CMK (cell line): ENCODE results near the gene TRIM71.
"Not testable (repeated sequence)": the region's sequence is repeated elsewhere in the genome, so short reads cannot be mapped to it uniquely, and the experiment has no call there.

Experiments
- DNase-seq: peaks from one replicate; pipeline ENCODE4 v3.0.0-alpha.2; 2010; ENCODE audit warnings: low read depth

Gene TRIM71

DNA sequence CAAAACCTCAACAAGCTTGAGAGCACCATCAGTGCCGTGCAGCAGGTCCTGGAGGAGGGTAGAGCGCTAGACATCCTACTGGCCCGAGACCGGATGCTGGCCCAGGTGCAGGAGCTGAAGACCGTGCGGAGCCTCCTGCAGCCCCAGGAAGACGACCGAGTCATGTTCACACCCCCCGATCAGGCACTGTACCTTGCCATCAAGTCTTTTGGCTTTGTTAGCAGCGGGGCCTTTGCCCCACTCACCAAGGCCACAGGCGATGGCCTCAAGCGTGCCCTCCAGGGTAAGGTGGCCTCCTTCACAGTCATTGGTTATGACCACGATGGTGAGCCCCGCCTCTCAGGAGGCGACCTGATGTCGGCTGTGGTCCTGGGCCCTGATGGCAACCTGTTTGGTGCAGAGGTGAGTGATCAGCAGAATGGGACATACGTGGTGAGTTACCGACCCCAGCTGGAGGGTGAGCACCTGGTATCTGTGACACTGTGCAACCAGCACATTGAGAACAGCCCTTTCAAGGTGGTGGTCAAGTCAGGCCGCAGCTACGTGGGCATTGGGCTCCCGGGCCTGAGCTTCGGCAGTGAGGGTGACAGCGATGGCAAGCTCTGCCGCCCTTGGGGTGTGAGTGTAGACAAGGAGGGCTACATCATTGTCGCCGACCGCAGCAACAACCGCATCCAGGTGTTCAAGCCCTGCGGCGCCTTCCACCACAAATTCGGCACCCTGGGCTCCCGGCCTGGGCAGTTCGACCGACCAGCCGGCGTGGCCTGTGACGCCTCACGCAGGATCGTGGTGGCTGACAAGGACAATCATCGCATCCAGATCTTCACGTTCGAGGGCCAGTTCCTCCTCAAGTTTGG is 72.9 kb downstream of the TRIM71 start:
- DNase-seq = no peak

DNA sequence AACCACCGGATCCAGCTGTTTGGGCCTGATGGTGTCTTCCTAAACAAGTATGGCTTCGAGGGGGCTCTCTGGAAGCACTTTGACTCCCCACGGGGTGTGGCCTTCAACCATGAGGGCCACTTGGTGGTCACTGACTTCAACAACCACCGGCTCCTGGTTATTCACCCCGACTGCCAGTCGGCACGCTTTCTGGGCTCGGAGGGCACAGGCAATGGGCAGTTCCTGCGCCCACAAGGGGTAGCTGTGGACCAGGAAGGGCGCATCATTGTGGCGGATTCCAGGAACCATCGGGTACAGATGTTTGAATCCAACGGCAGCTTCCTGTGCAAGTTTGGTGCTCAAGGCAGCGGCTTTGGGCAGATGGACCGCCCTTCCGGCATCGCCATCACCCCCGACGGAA is 73.6 kb downstream of the TRIM71 start:
- DNase-seq = no peak

DNA sequence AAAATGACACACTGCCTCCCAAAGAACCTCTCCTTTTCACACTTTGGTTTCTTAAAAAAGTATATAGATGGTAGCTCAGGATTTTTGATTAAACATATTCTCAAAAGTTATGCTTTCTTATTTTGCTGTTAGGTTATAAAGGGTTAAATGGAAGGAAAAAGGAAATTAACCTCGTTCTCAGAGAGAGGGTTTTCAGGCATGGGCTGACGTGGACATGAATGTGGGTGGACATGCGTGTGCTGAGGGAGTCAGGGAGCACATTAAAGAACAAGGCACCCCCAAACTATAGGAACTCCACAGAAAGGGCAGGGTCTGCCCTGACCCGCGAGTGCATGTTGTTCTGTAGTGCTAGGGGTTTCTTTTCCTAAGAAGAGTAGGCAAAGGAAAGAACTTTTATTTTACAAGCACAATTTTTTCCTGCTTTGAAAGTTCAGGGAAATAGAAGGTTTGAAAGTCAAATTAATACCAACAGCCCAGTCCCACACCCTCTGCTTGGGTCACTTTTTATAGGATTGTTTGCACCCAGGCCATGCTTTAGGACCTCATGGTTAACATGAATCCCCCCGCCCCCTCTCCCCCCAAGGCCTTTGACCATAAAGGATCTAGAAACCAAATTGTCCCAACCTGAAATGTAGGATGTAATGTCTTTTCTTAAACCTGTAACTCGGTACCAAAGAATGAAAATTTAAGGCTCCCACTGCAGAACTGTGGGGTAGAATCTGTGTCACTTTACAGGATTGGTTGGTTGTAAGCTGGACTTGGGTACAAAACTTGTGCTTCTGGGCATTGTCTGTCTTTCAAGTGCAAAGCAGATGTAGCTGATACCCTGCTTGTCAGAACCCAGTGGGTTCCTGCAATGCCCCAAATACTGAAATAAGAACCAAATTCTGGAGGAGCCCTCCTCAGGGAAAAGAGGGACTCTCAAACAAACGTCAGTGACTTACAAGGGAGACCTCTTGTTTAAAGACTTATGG is 75.1 kb downstream of the TRIM71 start:
- no peak for DNase-seq

DNA sequence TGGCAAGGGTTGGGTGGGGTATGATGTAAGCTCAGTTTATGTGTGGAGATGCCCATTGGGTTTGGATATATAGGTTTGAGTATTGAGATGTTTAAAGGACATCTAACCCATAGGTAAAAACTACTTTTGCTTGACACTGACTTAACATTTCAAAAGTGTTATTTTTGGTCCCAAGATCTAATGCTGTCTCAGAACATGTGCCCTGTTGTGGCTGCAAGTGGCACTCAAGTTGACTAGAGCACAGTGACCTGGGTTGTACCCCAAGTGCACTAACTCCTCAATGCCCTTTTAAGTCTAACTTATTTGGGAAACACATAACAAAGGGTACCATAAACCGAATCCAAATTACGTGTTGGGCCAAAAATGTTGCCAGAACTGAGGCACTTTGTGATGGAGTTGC is 77.2 kb downstream of the TRIM71 start:
- no peak for DNase-seq

DNA sequence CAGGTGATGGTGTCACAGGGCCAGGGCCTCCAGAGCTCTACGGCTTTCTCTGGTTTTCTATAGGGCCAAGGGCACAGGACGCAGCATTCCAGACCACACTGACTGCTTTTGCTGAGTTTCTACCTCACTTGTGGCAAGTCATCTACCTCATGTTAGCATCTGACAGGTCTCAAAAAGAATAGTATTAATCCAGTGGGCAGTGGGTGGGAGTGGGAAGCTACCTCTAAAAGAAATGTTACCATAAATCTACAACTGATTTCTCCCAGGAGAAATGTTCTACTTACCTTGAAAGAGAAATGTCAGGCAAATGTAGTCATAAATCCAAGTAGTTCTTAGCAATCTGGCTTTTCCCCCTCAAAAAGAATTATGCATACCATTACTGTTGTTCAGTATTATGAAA is 77.9 kb downstream of the TRIM71 start:
- DNase-seq = no peak

DNA sequence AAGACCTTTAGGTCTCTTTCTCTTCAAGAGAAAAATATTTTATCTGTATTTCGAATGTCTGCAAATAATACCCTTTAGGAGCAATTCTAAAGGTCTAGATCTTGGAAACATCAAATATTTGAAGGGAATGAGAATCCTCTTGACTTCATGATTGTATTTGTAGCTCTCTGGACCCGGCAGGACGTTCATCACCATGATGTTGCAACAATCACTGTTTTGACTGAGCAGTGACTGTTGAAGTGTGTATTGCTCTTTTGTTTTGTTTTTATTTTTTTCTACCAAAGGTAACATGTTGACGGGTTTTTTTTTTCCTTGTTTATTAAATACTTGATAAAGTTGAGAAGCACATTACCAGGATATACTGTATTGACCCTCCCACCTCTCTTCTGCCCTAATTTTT is 78.3 kb downstream of the TRIM71 start:
- DNase-seq = no peak

DNA sequence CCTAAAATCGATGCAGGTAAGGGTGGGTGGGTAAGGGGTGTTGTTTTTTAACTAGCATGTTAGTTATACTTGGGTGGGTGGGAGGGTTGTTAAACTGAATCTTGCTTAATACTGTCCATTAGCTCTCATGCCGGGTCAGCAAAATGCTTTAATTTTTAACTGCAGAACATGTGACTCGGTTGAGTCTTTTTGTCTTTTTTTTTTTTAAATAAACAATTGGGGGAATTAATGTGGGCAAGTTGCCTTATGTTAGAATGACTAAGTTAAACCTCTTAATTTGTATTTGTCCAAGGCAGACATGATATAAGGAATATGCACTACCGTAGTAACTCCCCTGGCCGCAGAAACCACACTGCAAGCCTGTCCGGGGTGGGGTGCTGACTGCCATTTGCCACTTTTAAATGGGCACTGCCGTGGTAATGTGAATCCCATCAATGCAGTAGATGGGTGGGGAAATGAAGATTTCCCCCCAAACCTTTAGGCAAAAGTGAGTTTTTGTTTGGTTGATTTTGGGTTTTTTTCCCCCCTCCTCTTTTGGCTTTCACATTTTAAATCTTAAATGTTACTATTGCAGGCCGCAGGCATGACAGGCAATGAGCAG is 79.3 kb downstream of the TRIM71 start:
- no peak for DNase-seq

DNA sequence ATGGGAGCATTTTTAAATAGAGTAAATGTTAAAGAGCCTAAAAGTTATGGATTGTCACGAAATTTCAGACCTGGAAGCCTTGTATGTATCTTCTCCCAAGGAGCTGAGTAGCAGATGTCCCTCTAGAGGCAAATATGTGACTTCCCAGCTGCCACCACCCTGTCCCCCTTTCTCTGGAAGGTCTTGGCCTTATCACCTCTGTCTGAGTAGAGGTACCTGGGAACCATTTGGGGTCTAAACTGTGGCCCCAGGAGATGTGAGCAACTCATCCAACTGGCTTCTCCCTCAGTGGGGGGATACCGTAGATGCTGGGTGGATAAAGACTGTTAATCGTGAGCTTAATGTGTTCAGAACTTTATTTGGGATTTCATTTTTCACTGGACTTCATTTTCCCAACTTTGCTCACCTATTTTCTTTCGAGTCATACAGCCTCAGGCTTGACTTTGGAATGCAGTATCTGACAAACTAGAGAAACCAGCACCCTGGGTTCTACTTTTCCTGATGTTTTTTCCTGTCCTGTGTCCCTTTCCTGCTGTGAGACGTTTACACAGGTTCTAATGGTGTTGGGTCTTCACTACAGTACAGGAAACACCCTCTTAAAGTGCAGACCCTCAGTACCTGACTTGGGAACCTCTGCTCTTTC is 80.3 kb downstream of the TRIM71 start:
- no peak for DNase-seq

DNA sequence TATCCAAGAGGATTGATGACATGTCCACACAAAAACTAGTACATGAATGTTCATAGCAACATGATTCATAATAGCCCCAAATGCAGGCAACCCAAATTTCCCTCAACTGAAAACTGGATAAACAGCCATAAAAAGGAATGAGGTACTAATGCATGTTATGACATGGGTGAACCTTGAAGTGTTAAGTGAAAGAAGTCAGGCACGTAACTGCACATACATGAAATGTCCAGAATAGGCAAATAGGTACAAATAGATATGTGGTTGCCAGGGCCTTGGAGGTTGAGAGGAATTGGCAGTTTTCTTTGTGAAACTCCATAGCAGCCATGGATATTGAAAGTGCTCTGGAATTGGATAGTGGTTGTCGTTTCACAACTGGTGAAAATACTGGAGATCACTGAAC is 81.5 kb downstream of the TRIM71 start:
- DNase-seq = no peak

DNA sequence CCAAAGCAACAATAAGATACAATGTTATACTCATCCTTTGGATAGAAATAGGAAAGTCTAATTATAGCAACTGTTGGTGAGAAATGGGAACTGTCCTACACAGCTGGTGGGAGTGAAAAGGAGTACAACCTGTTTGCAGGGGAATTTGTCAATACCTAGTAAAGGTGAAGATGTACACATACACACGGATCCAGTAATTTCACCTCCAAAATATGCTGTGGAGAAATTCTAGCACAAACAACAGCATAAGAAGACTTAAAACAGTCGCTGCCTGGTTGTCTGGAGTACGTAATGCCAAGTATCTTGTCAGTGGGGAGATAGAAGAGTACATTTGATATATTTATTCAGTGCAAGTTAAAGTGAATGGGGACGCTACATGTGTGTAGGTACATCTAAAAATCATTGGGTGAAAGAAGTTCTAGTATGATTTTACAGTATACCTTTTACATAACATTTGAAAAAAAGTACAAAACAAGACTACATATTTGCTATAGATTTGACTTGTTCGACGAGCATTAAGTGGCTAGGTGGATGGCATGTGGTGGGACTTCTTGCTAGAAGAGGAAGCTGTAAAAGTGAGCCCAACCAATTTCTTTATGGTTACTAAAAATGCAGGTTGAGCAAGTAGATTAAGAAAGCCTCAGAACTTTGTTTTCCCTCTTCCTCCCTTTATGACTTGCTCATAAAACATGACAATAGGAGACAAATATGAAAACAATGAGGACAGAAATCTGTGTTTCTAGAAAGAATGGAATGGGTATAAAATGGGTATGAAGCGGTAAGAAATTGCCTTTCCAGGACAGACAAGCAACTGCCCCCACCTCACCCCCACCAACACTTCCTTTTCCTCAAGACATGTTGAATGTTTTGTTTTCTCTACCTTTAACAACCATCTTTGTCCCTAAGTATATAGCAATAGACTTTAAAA is 83.5 kb downstream of the TRIM71 start:
- DNase-seq = no peak

DNA sequence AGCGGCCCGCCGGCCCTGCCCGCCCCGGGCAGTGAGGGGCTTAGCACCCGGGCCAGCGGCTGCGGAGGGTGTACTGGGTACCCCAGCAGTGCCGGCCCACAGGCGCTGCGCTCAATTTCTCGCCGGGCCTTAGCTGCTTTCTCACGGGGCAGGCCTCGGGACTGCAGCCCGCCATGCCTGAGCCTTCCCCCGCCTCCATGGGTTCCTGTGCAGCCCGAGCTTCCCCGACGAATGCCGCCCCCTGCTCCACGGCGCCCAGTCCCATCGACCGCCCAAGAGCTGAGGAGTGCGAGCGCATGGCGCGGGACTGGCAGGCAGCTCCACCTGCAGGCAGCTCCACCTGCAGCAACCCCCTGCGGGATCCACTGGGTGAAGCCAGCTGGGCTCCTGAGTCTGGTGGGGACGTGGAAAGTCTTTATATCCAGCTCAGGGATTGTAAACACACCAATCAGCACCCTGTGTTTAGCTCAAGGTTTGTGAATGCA is 85.1 kb downstream of the TRIM71 start:
- DNase-seq = not testable (repeated sequence)

DNA sequence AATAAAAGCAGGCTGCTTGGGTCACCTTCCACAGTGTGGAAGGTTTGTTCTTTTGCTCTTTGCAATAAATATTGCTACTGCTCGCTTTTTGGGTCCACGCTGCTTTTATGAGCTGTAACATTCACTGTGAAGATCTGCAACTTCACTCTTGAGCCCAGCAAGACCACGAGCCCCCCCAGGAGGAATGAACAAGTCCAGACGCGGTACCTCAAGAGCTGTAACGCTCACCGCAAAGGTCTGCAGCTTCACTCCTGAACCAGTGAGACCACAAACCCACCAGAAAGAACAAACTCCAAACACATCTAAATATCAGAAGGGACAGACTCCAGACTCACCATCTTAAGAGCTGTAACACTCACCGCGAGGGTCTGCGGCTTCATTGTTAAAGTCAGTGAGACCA is 86.2 kb downstream of the TRIM71 start:
- no peak for DNase-seq

DNA sequence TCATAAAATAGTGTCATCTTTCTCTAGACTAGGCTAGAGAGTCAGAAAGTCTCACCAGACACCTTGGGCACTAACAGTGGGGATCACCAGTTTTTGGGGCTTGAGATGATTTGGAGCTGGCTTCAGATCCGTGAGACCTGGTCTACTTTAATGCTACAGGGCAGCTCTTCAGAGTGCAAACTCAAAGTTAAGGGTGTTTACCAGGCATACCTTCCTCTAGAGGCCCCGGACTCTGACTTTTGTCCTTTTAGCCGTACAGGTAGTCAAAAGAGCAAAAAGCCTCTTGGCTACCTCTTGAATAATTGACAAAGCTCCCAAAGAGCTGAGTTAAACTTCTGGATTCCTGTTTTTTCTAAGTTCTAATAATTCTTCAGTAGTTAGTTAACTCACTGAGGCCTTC is 92.2 kb downstream of the TRIM71 start:
- no peak for DNase-seq

DNA sequence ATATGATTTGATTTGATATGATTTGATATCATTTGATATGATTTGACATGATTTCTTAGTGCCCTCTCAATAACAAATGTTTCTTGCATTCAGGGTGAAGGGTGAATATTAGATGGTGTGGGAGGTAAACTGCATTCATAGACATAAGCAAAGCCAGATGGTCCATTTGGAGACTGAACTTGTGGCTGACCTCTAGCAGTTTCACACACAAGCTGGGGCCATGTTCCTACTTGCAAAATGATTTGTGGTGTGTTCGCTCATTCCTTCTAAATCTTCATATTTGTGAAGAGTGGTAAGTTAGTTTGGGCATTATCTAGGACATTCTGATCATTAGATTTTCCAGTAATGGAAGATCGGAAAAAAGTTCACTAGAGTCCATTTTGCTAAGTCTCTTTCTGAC is 93.2 kb downstream of the TRIM71 start:
- DNase-seq = no peak

DNA sequence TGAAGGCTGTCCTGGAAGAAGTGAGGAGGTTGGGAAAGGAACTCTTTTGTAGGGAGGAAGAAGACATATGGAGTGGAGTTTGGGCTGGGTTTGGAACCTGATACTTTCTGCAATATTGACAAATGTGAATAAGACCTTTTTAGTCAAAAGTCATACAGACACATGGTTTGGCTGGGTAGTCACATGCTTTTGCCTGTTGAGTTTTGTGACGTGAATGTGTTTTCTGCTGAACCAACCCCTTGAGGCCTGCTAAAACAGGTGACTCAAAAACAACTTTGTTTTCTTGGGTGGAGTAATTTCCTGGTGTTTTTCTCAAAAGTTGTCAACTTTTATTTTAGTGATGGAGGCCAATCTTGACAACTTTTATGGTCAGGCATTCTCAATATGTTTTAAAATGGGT is 94.2 kb downstream of the TRIM71 start:
- DNase-seq = no peak

DNA sequence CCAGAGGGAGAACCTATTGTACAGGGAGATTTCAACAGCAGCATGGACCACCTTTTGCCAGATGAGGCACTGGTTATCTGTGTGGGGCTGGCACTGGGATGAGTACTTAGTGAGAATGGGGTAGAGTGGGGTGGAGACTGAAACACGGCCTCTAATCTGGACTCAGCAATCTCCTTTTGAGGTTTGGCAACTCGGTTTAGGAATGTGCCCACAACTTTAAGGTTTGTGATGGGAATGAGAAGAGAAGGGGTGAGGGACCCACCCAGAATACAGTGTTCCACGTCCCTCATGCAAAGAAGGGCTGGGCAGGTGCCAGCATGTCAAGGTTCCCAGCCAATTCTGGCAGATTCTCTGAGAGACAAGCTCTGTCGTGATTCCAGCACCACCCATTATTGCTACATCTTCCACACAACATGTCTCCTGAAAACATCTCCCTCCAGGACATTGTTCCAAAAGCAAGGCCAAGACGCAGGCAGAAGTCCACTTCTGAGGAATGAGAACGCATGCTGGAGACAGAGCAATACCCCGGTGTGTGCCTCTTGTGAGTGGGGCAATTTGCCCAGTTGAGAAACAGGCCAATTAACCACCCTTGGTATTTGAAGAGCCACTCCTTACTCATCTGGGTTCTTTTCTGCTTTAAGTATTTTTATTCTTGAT is 96.1 kb downstream of the TRIM71 start:
- DNase-seq = no peak

DNA sequence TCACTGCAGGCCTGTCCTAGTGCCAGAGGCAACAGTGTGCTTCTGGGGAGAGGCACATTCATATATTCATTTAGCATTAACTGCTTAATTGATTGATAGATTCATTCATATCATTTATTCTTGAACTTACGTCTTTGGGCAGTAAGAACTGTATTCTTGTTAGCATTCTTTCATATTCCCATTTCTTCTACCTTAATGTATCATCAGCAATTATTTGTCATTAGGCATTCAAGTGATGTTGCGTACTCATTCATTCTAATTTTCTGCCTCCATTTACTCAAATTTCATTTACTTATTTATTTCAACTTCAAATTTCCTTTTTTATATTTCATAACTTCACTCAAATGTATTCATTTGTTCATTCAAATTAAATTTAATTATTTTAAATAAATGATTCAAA is 102.1 kb downstream of the TRIM71 start:
- DNase-seq = no peak

DNA sequence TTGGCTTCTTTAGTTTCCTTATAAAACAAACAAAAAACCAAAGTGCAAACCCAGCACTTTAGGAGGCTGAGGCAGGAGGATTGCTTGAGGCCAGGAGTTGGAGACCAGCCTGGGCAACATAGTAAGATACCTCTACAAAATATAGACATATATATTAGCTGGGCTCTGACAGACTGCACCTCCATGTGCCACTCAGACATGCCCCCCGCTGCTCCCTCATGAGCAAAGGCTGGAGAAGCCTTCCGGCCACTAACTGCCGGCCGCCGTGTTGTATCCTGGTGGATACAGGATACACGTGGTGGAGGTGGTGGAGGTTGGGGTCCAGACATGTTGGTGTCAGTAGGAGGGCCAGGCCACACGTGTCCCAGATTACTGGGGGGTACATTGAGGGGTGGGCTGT is 104.3 kb downstream of the TRIM71 start:
- DNase-seq = no peak

DNA sequence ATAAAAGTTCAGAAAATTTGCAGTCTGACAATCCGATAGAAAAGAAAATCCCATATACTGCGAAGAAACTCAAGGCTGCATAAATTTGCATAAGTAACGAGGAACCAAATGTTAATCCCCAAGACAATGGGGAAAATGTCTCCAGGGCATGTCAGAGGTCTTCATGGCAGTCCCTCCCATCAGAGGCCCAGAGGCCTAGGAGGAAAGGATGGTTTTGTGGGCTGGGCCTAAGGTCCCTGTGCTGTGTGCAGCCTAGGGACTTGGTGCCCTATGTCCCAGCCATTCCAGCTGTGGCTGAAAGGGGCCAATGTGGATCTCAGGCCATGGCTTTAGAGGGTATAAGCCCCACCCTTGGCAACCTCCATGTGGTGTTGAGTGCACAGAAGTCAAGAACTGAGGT is 112.4 kb downstream of the TRIM71 start:
- DNase-seq = no peak

DNA sequence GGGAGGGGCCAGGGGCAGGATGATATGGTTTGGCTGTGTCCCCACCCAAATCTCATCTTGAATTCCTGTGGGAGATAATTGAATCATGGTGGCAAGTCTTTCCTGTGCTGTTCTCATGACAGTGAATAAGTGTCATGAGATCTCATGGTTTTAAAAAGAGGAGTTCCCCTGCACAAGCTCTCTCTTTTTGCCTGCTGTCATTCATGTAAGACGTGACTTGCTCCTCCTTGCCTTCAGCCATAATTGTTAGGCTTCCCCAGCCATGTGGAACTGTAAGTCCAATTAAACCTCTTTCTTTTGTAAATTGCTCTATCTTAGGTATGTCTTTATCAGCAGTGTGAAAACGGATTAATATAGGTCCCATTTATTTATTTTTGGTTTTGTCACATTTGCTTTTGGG is 113.5 kb downstream of the TRIM71 start:
- DNase-seq = not testable (repeated sequence)
